Right kidney (tissue), 1 donor: Measurements from ENCODE around the gene GZMH.
"Not testable (repeated sequence)": the region's sequence is repeated elsewhere in the genome, so short reads cannot be mapped to it uniquely, and the experiment has no call there.

Experiments
- DNase-seq: peaks from one replicate; pipeline ENCODE4 v3.0.0-alpha.2; 2016

Gene GZMH

GRCh38 chr14:24595073-24595808, 14.2 kb downstream of the GZMH start:
- no peak for DNase-seq

- DNase-seq: not testable (repeated sequence)
Measured at GRCh38 chr14:24591004-24591403, 18.5 kb downstream of the GZMH start.

- not testable (repeated sequence) for DNase-seq
Measured at GRCh38 chr14:24584402-24584801, 25.1 kb downstream of the GZMH start.

- no peak for DNase-seq
Measured at GRCh38 chr14:24578558-24578957, 30.9 kb downstream of the GZMH start.

- no peak for DNase-seq
Measured at GRCh38 chr14:24576771-24577170, 32.7 kb downstream of the GZMH start.

- DNase-seq: no peak
Measured at GRCh38 chr14:24576182-24576581, 33.3 kb downstream of the GZMH start, which contains the start of gene CTSG. TSS of gene CTSG (minus strand) at chr14:24576250. CDS start at chr14:24576223, 27 bp downstream.

GRCh38 chr14:24574206-24574774, 35.2 kb downstream of the GZMH start:
- no peak for DNase-seq

GRCh38 chr14:24566318-24566717, 43.2 kb downstream of the GZMH start:
- DNase-seq: no peak

GRCh38 chr14:24565766-24566165, 43.7 kb downstream of the GZMH start:
- DNase-seq: no peak

GRCh38 chr14:24563505-24563904, 46.0 kb downstream of the GZMH start:
- no peak for DNase-seq

GRCh38 chr14:24556756-24557155, 52.7 kb downstream of the GZMH start:
- DNase-seq: no peak
